Measurements from ENCODE around the gene LIN9. TPM values are rescaled to one million over a fixed set of nuclear protein-coding genes. Genes with fewer than 3 reads are reported as not detected.

LIN9 gene
- total and polyA plus RNA-seq, 10 donors, result 1.8 to 6.3 (median 3.1) TPM

DNA sequence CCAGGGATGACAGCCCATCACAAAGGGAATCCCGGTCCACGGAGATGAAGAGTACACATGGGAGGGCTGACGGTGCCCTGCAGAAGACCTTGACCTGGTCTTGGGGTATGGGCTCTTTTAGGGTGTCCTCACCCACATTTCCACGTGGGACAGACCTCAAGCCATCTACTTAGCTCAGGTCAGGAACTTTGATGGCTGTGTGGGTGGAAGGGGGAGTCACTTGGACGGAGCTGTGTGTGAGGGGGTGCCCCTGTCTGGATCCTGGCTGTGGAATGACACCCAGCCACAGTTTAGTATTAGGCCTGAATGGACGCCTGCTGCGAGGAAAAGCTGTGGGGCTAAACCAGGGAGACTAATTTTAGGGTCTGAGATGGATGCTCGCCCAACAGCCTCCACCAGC lies 96.4 kb downstream of the LIN9 start:
- no peak for TF ChIP-seq POLR2A (IDR thresholded peaks at IDR 0.05)
- TF ChIP-seq, protein P1, sequence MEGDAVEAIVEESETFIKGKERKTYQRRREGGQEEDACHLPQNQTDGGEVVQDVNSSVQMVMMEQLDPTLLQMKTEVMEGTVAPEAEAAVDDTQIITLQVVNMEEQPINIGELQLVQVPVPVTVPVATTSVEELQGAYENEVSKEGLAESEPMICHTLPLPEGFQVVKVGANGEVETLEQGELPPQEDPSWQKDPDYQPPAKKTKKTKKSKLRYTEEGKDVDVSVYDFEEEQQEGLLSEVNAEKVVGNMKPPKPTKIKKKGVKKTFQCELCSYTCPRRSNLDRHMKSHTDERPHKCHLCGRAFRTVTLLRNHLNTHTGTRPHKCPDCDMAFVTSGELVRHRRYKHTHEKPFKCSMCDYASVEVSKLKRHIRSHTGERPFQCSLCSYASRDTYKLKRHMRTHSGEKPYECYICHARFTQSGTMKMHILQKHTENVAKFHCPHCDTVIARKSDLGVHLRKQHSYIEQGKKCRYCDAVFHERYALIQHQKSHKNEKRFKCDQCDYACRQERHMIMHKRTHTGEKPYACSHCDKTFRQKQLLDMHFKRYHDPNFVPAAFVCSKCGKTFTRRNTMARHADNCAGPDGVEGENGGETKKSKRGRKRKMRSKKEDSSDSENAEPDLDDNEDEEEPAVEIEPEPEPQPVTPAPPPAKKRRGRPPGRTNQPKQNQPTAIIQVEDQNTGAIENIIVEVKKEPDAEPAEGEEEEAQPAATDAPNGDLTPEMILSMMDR (IDR thresholded peaks at IDR 0.05 in 8 of 11, conservative IDR thresholded peaks at IDR 0.05 in 3 of 11), result no peak
- no peak for TF ChIP-seq POLR2AphosphoS5 (IDR thresholded peaks at IDR 0.05)
- no peak overlapping the region for H3K27ac ChIP-seq
- H3K9me3 ChIP-seq, result no peaks in the 10 kb centered on the region
- DNase-seq, result no peak
- 89 to 95% (median 90%) methylated on average over 7 to 8 of the region's 8 CpGs for WGBS, 5 donors
- intact Hi-C loops (cut with DNase I; ENCODE audit: low total_unique reads), result no loop called here
- H3K27me3 ChIP-seq (replicated peaks in 1 of 7), result no peaks in the 10 kb centered on the region
- H3K4me3 ChIP-seq, result no peak overlapping the region
- no peaks in the 10 kb centered on the region for H3K4me1 ChIP-seq
- no peaks in the 10 kb centered on the region for H3K36me3 ChIP-seq

DNA sequence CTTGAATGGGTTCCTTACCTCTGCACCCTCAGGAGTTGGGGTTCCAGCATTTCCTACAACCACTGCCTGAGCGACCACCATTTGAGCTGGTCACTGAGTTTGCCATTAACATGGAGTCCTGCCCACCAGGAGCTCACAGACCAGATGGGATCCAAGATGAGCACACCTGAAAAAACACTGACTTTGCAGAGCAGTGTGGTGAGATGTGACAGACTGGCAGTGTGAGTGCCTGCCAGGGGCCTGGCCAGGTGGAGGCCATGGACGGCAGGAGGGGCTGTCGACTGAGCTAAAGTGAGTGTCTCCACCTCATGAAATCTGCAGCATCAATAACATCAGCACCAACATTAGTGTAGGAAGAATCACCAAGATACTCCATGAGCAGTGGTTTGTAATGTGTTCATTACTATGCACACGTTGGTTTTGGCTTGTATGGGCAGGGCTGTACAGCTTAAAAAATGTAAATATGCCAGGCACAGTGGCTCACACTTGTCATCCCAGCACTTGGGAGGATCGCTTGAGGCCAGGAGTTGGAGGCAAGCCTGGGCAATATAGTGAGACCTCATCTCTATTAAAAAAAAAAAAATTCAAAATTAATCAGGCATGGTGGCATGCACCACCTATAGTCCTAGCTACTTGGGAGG lies 97.7 kb downstream of the LIN9 start:
- H3K36me3 ChIP-seq, result no peaks in the 10 kb centered on the region
- no peaks in the 10 kb centered on the region for H3K27me3 ChIP-seq (replicated peaks in 1 of 7)
- H3K4me1 ChIP-seq, result no peaks in the 10 kb centered on the region
- no peak for DNase-seq
- no peak overlapping the region for H3K4me3 ChIP-seq
- no peaks in the 10 kb centered on the region for H3K9me3 ChIP-seq
- no peak overlapping the region for H3K27ac ChIP-seq
- no peak for TF ChIP-seq POLR2A (IDR thresholded peaks at IDR 0.05)
- TF ChIP-seq, protein P1 (IDR thresholded peaks at IDR 0.05 in 8 of 11, conservative IDR thresholded peaks at IDR 0.05 in 3 of 11), result no peak
- TF ChIP-seq POLR2AphosphoS5 (IDR thresholded peaks at IDR 0.05), result no peak
- WGBS, 5 donors, result 86 to 93% (median 91%) methylated on average over 5 of the region's 5 CpGs
- intact Hi-C loops (cut with DNase I; ENCODE audit: low total_unique reads), result no loop called here

- WGBS, 5 donors, result 80 to 83% (median 83%) methylated on average over 7 of the region's 7 CpGs
- H3K9me3 ChIP-seq, result no peaks in the 10 kb centered on the region
- intact Hi-C loops (cut with DNase I; ENCODE audit: low total_unique reads), result no loop called here
- TF ChIP-seq POLR2A (IDR thresholded peaks at IDR 0.05) (no peak), POLR2AphosphoS5 (IDR thresholded peaks at IDR 0.05) (no peak)
- TF ChIP-seq, protein P1 (IDR thresholded peaks at IDR 0.05 in 8 of 11, conservative IDR thresholded peaks at IDR 0.05 in 3 of 11), result no peak
- no peaks in the 10 kb centered on the region for H3K27me3 ChIP-seq (replicated peaks in 1 of 7)
- no peaks in the 10 kb centered on the region for H3K36me3 ChIP-seq
- no peak for DNase-seq
- H3K27ac ChIP-seq, result no peak overlapping the region
- no peaks in the 10 kb centered on the region for H3K4me1 ChIP-seq
- no peak overlapping the region for H3K4me3 ChIP-seq
Observed at GRCh38 chr1:226210571-226211176, 98.3 kb downstream of the LIN9 start.

DNA sequence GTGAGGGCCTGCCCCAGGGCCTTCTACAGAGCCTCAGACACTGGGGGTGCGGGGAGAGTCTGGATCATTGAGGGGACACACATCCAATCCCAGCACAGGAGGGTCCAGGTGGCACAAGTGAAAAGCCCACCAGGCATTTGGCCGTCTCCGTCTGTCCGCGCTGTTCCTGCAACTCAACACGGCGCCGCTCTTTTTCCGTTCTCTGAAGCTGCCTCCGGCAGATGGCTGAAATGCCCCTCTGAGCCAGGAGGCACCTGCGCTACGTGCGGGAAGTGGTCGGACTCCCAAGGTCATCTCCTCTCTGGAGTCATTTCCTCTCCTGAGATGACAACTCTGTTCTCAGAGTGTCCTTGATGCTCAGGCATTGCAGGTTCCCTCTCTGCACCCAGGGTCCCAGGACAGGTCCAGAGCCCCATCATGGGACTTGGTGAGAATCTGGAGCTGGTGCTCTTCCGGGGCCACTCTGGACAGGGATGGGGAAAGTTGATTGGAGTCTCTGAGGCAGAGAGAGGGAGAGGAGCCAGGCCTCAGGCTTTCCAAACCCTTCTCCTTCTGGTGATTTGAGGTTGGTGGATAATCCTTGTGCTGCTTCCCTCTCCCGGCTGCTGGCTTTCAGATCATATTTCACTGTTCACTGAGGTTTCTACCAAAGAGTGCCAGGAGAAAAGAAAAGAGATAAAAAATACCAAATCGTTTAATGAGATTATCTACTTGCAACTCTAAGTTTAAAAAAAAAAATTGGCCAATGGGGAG lies 99.5 kb downstream of the LIN9 start:
- H3K27me3 ChIP-seq (replicated peaks in 1 of 7), result no peaks in the 10 kb centered on the region
- H3K4me3 ChIP-seq, result no peak overlapping the region
- no peaks in the 10 kb centered on the region for H3K4me1 ChIP-seq
- H3K9me3 ChIP-seq, result no peaks in the 10 kb centered on the region
- peak in 2 of 3 donors; percentile 8 to 23 for TF ChIP-seq POLR2AphosphoS5 (IDR thresholded peaks at IDR 0.05)
- no peak for TF ChIP-seq POLR2A (IDR thresholded peaks at IDR 0.05)
- WGBS, 5 donors, result 68 to 83% (median 77%) methylated on average over 17 of the region's 17 CpGs
- intact Hi-C loops (cut with DNase I; ENCODE audit: low total_unique reads), result no loop called here
- no peak overlapping the region for H3K27ac ChIP-seq
- no peaks in the 10 kb centered on the region for H3K36me3 ChIP-seq
- DNase-seq, result no peak
